ENCODE data around the gene CFAP74. TPM values are rescaled to one million over a fixed set of nuclear protein-coding genes. Genes with fewer than 3 reads are reported as not detected.

The CFAP74 gene
- polyA plus RNA-seq, 1 donor from 2014 or later: 0.22 TPM

GRCh38 chr1:1958071-1958541 is 45.5 kb downstream of the CFAP74 start:
- Histone ChIP-seq H3K9me3 (ENCODE audit: low read length) (no peaks in the 10 kb centered on the region), H3K9me2 (ENCODE audit: insufficient read depth, low read length) (no peaks in the 10 kb centered on the region)
- no peak for TF ChIP-seq SMC3 (conservative IDR thresholded peaks at IDR 0.05; ENCODE audit: poor library complexity)
- TF ChIP-seq, protein P1, sequence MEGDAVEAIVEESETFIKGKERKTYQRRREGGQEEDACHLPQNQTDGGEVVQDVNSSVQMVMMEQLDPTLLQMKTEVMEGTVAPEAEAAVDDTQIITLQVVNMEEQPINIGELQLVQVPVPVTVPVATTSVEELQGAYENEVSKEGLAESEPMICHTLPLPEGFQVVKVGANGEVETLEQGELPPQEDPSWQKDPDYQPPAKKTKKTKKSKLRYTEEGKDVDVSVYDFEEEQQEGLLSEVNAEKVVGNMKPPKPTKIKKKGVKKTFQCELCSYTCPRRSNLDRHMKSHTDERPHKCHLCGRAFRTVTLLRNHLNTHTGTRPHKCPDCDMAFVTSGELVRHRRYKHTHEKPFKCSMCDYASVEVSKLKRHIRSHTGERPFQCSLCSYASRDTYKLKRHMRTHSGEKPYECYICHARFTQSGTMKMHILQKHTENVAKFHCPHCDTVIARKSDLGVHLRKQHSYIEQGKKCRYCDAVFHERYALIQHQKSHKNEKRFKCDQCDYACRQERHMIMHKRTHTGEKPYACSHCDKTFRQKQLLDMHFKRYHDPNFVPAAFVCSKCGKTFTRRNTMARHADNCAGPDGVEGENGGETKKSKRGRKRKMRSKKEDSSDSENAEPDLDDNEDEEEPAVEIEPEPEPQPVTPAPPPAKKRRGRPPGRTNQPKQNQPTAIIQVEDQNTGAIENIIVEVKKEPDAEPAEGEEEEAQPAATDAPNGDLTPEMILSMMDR (IDR thresholded peaks at IDR 0.05; ENCODE audit: poor library complexity, severe bottlenecking): no peak
- TF ChIP-seq MXI1 (conservative IDR thresholded peaks at IDR 0.05; ENCODE audit: poor library complexity, severe bottlenecking): no peak
- TF ChIP-seq EZH2 (IDR thresholded peaks at IDR 0.05; ENCODE audit: borderline replicate concordance, insufficient read depth, low read length, poor library complexity, severe bottlenecking): no peak
- TF ChIP-seq, protein P2, sequence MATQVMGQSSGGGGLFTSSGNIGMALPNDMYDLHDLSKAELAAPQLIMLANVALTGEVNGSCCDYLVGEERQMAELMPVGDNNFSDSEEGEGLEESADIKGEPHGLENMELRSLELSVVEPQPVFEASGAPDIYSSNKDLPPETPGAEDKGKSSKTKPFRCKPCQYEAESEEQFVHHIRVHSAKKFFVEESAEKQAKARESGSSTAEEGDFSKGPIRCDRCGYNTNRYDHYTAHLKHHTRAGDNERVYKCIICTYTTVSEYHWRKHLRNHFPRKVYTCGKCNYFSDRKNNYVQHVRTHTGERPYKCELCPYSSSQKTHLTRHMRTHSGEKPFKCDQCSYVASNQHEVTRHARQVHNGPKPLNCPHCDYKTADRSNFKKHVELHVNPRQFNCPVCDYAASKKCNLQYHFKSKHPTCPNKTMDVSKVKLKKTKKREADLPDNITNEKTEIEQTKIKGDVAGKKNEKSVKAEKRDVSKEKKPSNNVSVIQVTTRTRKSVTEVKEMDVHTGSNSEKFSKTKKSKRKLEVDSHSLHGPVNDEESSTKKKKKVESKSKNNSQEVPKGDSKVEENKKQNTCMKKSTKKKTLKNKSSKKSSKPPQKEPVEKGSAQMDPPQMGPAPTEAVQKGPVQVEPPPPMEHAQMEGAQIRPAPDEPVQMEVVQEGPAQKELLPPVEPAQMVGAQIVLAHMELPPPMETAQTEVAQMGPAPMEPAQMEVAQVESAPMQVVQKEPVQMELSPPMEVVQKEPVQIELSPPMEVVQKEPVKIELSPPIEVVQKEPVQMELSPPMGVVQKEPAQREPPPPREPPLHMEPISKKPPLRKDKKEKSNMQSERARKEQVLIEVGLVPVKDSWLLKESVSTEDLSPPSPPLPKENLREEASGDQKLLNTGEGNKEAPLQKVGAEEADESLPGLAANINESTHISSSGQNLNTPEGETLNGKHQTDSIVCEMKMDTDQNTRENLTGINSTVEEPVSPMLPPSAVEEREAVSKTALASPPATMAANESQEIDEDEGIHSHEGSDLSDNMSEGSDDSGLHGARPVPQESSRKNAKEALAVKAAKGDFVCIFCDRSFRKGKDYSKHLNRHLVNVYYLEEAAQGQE (IDR thresholded peaks at IDR 0.05; ENCODE audit: borderline replicate concordance): no peak
- no peak for TF ChIP-seq TAF1 (IDR thresholded peaks at IDR 0.05; ENCODE audit: low read depth)
- TF ChIP-seq POLR2AphosphoS5 (IDR thresholded peaks at IDR 0.05): no peak
- TF ChIP-seq RAD21 (conservative IDR thresholded peaks at IDR 0.05): no peak
- TF ChIP-seq EP300 (conservative IDR thresholded peaks at IDR 0.05; ENCODE audit: poor library complexity, severe bottlenecking): no peak

GRCh38 chr1:1957533-1957961 is 46.0 kb downstream of the CFAP74 start:
- H4K20me1 ChIP-seq (ENCODE audit: insufficient read depth): no peaks in the 10 kb centered on the region
- no peaks in the 10 kb centered on the region for H3K9me2 ChIP-seq (ENCODE audit: insufficient read depth, low read length)
- no peaks in the 10 kb centered on the region for H3K79me2 ChIP-seq (replicated peaks; ENCODE audit: insufficient read depth, low read length)
- no peaks in the 10 kb centered on the region for H3F3A ChIP-seq (ENCODE audit: insufficient read depth, low read length, poor library complexity, severe bottlenecking)
- H2AFZ ChIP-seq (ENCODE audit: low read depth, low read length): no peak overlapping the region
- TF ChIP-seq, protein P2 (IDR thresholded peaks at IDR 0.05; ENCODE audit: borderline replicate concordance): no peak
- no peak for TF ChIP-seq SMC3 (conservative IDR thresholded peaks at IDR 0.05; ENCODE audit: poor library complexity)
- TF ChIP-seq MXI1 (conservative IDR thresholded peaks at IDR 0.05; ENCODE audit: poor library complexity, severe bottlenecking): no peak
- no peak for TF ChIP-seq EP300 (conservative IDR thresholded peaks at IDR 0.05; ENCODE audit: poor library complexity, severe bottlenecking)
- no peak for TF ChIP-seq RAD21 (conservative IDR thresholded peaks at IDR 0.05)
- TF ChIP-seq, protein P1 (IDR thresholded peaks at IDR 0.05; ENCODE audit: poor library complexity, severe bottlenecking): no peak
- TF ChIP-seq EZH2 (IDR thresholded peaks at IDR 0.05; ENCODE audit: borderline replicate concordance, insufficient read depth, low read length, poor library complexity, severe bottlenecking): no peak
- no peak for TF ChIP-seq POLR2AphosphoS5 (IDR thresholded peaks at IDR 0.05)
- TF ChIP-seq TAF1 (IDR thresholded peaks at IDR 0.05; ENCODE audit: low read depth): no peak
- no peak overlapping the region for H3K4me2 ChIP-seq (ENCODE audit: low read length)
- H3K4me3 ChIP-seq (ENCODE audit: low read length): no peak overlapping the region
- no peaks in the 10 kb centered on the region for H3K36me3 ChIP-seq (ENCODE audit: insufficient read depth, low read length)
- H3K9ac ChIP-seq (ENCODE audit: low read length): no peak overlapping the region
- H3K27me3 ChIP-seq (ENCODE audit: insufficient read depth, low read depth, low read length): no peaks in the 10 kb centered on the region
- H3K9me3 ChIP-seq (ENCODE audit: low read length): no peaks in the 10 kb centered on the region
- no peak overlapping the region for H3K27ac ChIP-seq (ENCODE audit: low read length)

More at GRCh38 chr1:1958071-1958541, 45.5 kb downstream of the CFAP74 start:
- Histone ChIP-seq H3K27ac (ENCODE audit: low read length) (no peak overlapping the region), H3K4me2 (ENCODE audit: low read length) (no peak overlapping the region), H4K20me1 (ENCODE audit: insufficient read depth) (no peaks in the 10 kb centered on the region), H3K79me2 (replicated peaks; ENCODE audit: insufficient read depth, low read length) (no peaks in the 10 kb centered on the region), H3K36me3 (ENCODE audit: insufficient read depth, low read length) (no peaks in the 10 kb centered on the region), H3F3A (ENCODE audit: insufficient read depth, low read length, poor library complexity, severe bottlenecking) (no peaks in the 10 kb centered on the region), H3K27me3 (ENCODE audit: insufficient read depth, low read depth, low read length) (no peaks in the 10 kb centered on the region), H3K4me3 (ENCODE audit: low read length) (no peak overlapping the region), H2AFZ (ENCODE audit: low read depth, low read length) (no peak overlapping the region), H3K9ac (ENCODE audit: low read length) (no peak overlapping the region)

Data from neural cell (in vitro differentiated cells).